ENCODE measurements around the gene VPS29.

VPS29 gene

DNA sequence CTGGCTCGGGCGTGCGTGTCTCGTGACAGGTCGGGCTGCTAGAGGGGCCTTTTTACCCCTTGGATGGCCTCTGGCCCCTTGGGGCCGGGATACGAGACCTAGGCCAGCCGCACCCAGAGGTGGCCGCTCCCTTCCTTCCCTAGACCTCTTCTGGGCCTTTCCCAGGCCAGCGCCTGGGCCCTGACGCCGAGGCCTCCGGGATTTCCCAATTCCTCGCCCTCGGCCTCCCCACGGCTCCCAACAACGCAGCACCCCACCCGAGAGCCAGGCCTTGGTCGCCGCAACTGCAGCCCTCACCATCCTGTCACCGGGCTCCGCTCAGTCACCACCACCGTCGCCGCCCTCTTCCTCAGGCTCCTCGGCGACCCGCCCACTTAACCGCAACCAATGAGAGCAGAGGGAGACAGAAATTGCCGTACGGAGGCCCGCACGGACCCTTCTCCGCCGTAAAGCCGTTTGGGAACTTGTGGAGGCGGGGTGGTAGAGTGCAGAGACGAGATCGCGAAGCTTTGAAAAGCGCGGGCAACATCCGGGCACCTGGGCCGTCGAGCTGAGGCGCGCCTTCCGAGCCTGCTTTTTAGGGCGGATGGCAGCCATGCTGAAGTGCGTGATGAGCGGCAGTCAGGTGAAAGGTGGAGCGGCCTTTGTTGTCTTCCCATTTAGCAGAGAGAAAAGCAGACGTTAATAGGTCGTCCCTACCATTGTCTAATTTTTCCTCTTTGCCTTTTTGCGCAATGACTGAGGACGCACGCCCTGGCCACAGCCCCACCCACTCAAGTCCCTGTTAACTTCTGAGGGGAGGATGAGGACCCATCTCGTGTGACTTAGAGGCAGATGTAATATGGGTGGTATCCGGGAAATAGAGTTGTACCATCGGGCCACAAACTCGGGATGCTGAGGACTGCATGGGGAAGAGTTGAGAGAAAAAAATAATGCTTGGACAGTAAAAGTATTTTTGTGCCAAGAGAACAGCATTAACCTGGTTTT lies at the start of gene VPS29, which contains the start of gene RAD9B:
VPS29 (minus strand) TSS at position 360 of the 987 bp plus-strand sequence; CDS start at position 300, 60 bp downstream.
RAD9B (plus strand) TSS at position 580 of the 987 bp plus-strand sequence; CDS start at position 587, 7 bp downstream.
- DNase-seq (ENCODE audit: low read depth) = peak; percentile 98

DNA sequence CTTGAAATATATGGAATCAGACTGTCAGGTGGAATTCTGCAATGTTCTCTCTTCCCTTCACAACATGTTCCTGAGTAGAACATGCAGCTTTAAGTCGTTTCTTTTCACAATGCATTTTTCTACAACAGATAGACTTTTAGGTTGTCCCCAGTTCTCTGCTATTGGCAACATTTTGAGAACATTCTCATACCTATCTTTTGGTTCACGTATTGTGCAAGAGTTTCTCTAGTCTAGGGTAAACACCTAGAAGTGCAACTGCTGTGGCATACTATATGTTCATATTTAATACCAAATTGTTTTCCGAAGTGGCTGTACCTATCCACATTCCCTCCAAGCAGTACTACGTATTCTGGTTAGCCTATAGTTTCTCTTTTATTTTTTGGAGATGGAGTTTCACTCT lies 49.1 kb upstream of the VPS29 start:
- DNase-seq (ENCODE audit: low read depth) = no peak

DNA sequence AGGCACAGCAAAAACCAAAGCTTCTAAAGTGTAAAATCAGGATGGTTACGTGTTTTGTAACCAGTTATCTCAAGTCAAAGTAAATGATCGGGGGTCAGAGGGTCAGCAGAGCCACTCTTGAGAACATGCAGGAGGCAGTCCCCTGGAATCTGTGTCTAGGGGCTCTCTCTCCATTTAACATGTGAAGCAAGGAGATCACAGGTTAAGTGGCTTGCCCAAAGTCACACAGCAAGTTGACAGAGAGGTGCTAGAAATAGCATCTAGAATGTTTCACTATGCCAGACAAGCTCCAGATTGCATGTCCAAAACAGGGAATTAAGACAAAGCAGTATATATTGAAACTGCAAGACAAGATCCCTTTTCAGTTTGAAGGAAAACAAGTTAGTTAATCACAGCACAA lies 47.8 kb upstream of the VPS29 start:
- no peak for DNase-seq (ENCODE audit: low read depth)

GRCh38 chr12:110548678-110549077 lies 46.8 kb upstream of the VPS29 start:
- peak; percentile 74 for DNase-seq (ENCODE audit: low read depth)

DNA sequence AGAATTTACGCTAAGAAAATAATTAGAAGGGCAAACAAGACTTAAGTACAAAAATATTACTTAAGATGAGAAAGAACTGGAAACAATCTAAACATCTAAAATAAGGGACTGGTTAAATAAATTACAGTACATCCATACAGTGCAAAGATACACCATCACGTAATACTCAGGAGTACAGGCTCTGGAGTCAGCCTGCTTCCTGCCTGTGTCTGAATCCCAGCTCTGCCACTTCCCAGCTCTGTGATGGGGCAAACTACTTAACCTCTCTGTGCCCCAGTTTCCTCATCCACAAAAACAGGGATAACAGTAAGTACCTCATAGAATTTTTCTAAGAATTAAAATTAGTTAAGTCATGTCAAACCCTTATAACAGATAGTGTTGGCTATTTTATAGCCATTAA lies 45.2 kb upstream of the VPS29 start:
- DNase-seq (ENCODE audit: low read depth) = peak; percentile 19

DNA sequence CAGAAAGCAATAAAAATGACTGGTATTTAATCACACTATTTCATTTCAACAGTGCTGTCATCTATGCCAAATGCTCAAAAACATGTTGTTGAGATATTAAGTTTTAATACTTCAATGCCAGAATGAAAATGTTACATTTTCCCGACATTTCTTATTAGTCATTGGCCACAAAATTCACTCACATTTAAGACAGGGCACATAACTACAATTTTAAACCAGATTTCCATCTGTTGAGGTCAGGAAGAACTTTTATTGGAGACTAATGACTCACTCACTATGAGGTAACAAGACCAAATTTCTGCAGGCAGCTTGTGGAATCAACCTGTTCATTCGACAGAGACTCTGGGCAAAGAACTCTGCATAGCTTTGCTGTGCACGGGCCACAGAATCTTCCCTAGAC lies 44.4 kb upstream of the VPS29 start:
- peak; percentile 95 for DNase-seq (ENCODE audit: low read depth)

DNA sequence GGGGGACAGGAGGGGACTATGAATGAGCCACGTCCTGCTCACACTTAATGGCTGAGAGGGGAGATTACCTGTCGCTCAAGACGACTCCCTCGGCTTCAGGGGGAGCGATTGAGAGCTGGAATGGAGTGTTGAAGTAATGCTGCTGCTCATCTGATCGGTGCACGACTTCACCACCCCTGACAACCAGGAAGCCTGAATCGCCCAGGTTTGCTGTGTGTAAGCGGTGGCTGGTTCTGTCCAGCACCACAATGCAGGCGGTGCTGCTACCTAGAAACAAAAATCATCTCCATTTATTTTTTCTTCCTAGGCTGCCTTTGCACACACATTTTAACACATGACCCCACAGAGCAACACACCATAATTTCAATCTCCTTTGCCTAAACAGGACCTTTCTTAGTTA lies 43.9 kb upstream of the VPS29 start:
- DNase-seq (ENCODE audit: low read depth) = peak; percentile 47

GRCh38 chr12:110545259-110545658 lies 43.3 kb upstream of the VPS29 start:
- peak; percentile 98 for DNase-seq (ENCODE audit: low read depth)

DNA sequence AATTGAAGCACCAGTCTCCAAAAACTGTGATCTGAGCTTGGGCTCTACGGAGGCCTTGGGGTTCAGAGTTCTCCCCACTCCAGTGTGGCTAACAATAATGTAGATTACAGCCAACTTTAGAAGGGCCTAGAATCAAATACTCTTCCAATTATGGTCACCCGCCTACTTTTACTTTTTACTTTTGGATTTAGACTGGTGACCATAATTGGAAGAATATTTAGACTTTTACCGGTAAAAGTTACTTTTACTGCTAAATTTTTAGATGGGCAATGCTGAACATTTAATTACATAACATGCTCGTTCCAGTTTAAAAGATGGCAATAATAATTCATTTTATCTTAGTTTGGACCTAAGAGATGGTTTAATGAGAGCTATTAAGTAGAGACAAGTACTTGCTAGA lies 42.1 kb upstream of the VPS29 start:
- DNase-seq (ENCODE audit: low read depth) = no peak

GRCh38 chr12:110543252-110543959 lies 41.5 kb upstream of the VPS29 start:
- DNase-seq (ENCODE audit: low read depth) = no peak

DNA sequence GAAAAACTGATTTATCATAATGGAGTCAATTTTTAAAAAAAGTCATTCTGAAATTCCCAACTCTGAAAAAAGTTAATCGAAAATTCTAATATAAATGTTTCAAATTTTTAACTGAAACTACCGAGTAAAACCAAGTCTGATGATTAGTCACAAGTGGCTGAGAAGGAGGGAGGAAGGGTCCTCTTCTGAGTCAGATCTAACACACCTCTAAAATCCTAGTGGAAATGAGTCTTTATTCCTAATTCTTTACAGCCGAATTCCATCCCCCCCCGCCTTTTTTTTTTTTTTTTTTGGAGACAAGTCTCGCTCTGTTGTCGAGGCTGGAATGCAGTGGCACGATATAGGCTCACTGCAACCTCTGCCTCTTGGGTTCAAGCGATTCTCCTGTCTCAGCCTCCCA lies 38.1 kb upstream of the VPS29 start:
- DNase-seq (ENCODE audit: low read depth) = peak; percentile 38

DNA sequence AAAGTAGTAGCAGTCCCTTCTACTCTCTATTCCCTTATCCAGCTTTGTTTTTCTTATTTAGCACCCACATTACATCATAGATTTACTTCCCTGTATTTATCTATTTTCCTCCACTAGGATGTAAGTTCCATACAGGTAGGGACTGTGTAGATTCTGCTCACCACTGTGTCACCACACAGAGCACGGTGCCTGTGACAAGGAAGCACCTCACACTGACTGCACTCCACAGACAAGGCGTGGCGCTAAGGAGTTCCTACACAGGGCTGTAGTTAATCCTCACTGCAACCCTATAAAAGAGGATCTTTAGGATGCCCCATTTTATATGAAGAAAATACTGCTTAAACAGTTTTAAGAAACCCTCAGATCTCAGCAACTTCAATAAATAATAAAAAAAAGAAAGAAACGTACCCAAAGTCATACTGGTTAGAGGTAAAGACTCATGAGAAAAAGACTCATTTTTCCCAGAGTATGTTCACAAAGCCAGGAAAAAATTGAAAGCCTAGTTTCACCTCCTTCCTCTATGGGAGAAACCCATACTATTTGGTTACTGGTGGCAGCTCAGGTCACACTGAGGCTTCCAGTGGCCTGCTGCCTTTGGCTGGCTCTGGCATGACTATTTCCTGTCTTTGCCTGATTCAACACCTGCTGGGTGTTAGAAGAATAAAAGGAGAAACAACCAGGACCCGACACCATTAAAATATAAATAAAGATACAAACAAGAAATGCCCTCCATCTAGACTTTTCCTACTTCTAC lies 37.1 kb upstream of the VPS29 start:
- DNase-seq (ENCODE audit: low read depth) = no peak

DNA sequence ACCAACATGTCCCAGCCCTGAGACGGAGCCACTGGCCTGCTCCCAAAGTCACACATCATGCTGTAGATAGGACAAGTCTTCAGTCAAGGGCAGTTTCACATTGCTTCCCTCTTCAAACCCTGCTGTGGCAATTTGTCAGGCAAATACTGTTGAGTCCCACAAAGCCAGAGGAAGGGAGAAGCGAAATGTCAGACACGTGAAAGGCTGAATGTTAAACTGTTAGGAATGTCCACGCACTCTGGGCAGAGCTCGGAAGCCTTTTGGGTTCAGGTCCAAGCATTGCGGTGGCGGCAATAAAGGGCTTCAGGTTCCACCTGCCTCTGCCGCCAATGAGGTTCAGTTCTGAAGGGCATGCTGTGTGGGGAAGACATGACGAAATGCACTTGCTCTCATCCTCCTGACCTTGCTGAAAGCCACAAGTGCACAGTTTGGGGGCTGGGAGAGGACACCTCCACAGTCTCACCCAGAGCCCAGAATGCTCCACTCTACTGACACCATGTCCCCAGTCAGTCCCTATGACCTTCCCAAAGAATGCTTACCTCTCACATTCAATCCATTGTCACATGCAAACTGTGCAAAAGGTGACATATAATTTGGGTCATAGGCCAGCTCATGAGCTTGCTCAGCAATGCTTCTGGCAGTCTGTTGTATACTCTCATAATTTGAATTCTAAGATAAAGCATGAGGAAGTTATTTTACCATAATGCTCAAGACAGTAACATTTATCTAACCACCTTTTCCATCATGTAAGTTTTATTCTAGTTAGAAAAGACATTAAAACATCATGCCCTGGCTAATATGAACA lies 35.9 kb upstream of the VPS29 start:
- no peak for DNase-seq (ENCODE audit: low read depth)

GRCh38 chr12:110536834-110537604 lies 35.1 kb upstream of the VPS29 start:
- no peak for DNase-seq (ENCODE audit: low read depth)

DNA sequence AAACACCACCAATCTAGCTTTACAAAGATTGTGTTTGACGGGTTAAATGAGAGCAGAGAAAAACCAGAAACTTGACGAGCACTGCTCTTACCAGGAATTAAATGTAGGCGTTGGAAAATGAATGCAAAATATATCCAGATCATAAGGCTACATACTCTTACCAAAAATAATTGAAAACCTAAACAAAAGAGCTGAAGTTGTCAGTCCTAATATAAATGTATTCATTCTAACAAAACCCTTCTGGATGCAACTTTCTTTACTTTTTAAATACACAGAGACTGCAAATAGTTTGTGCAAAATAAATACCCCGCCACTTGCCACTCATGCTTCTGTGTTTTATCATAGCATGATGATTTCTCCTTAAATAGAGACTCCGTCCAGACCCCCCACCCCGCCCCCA lies 32.9 kb upstream of the VPS29 start:
- no peak for DNase-seq (ENCODE audit: low read depth)

GRCh38 chr12:110533607-110534006 lies 31.7 kb upstream of the VPS29 start:
- peak; percentile 86 for DNase-seq (ENCODE audit: low read depth)

DNA sequence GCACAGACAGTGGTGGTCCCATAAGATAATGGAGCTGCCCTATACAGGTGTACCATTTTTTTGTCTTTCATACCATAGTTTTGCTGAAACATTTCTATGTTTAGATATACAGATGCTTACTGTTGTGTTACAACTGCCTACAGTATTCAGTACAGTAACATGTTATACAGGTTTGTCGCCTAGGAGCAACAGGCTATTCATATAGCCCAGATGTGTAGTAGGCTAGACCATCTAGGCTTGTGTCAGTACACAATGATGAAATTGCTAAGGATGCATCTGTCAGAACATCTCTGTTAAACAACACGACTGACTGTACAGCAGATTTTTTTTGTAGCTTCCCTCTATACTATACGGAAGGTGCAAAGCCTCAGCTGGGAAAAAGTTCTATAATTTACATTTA lies 30.7 kb upstream of the VPS29 start:
- DNase-seq (ENCODE audit: low read depth) = no peak

DNA sequence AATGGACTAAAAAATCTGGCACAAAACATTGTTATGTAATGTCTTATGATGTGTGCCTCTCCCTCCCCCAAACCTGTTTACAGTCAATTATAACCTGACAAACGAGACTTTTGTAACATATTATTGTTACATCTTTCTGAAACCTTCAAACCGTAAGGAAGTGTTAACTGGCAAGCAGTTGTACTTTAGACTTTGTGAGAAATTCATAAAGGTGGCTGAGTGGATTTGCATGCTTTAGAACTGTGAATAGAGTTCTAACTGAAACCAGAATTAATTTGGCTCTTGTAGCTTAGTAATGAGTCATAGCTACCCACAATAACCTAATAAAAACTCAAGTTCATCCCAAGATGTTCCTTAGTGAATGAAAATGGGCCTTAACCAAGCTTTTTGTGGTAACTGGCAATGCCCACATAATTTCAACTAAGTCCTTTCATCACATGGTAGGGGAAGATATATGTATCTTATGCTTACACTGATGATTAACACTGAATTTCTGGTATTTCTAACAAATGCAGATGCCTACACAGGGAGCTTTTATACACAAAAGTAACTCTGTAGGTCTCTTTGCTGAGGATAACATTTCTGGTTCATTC lies 29.9 kb upstream of the VPS29 start:
- DNase-seq (ENCODE audit: low read depth) = peak; percentile 62

DNA sequence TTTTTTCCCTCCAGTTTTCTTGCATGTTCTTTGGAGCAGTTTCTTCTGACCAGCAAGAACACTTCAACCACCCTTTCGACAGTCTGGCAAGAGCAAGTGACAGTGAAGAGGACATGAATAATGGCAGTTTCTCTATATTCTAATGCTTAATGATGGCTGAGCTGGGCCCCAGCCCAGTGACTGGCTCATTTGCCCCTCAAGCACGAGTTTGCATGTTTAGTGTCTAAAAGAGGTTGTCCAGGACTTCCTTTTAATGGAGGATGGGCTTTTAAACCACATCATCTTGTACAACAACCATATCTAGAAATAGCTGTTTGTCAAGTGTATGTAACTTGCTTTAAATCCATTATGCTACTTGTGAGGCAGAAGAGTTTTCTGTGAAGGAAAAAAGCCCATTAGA lies 28.6 kb upstream of the VPS29 start:
- DNase-seq (ENCODE audit: low read depth) = no peak

GRCh38 chr12:110528277-110528839 lies 26.4 kb upstream of the VPS29 start:
- no peak for DNase-seq (ENCODE audit: low read depth)
